GM23338 (cell line): ENCODE measurements around the gene PRM3. TPM values are rescaled to one million over a fixed set of nuclear protein-coding genes. Genes with fewer than 3 reads are reported as not detected.

ENCODE experiments used
- ATAC-seq: fragments of 200-7000 bp; cut with Tn5 transposase; 3 replicates; pipeline ENCODE4 v1.9.1; 2020
- DNase-seq: peaks from one replicate; pipeline ENCODE4 v3.0.0-alpha.2; 2015; ENCODE audit warnings: low spot score
- H2AFZ ChIP-seq: fragments of 200-600 bp; sonication (generic); 2 replicates; pipeline ENCODE4 v1.8.0; 2016; ENCODE audit warnings: antibody characterized with exemption, mild to moderate bottlenecking, moderate library complexity
- H3F3A ChIP-seq: fragments of 200-600 bp; sonication (generic); replicated peaks from 2 replicates; pipeline ENCODE4 v1.8.0; 2017; ENCODE audit warnings: antibody characterized with exemption, mixed run types, low read depth
- H3K27ac ChIP-seq: fragments of 200-600 bp; sonication (generic); 2 replicates; pipeline ENCODE4 v1.6.1; 2016; ENCODE audit warnings: low read depth
- H3K27me3 ChIP-seq: fragments of 200-600 bp; sonication (generic); 2 replicates; pipeline ENCODE4 v1.8.0; 2016; ENCODE audit warnings: mild to moderate bottlenecking, mixed run types, moderate library complexity; ENCODE audit not compliant: insufficient read depth
- H3K36me3 ChIP-seq: fragments of 200-600 bp; sonication (generic); 2 replicates; pipeline ENCODE4 v1.8.0; 2016; ENCODE audit warnings: mild to moderate bottlenecking; ENCODE audit not compliant: insufficient read depth
- H3K4me1 ChIP-seq: fragments of 200-600 bp; sonication (generic); 2 replicates; pipeline ENCODE4 v1.8.0; 2016; ENCODE audit warnings: mild to moderate bottlenecking, moderate library complexity; ENCODE audit not compliant: insufficient read depth
- H3K4me2 ChIP-seq: fragments of 200-600 bp; sonication (generic); 2 replicates; pipeline ENCODE4 v1.7.1; 2017; ENCODE audit warnings: mixed run types
- H3K4me3 ChIP-seq: fragments of 200-600 bp; sonication (generic); 2 replicates; pipeline ENCODE4 v1.6.1; 2016; ENCODE audit warnings: mixed run types
- H3K79me2 ChIP-seq: fragments of 200-600 bp; sonication (generic); replicated peaks from 2 replicates; pipeline ENCODE4 v1.8.0; 2017; ENCODE audit warnings: mild to moderate bottlenecking; ENCODE audit not compliant: insufficient read depth
- H3K9me2 ChIP-seq: fragments of 200-600 bp; sonication (generic); 2 replicates; pipeline ENCODE4 v1.8.0; 2017; ENCODE audit not compliant: insufficient read depth
- H4K20me1 ChIP-seq: fragments of 200-600 bp; sonication (generic); replicated peaks from 2 replicates; pipeline ENCODE4 v1.8.0; 2017; ENCODE audit warnings: mild to moderate bottlenecking; ENCODE audit not compliant: insufficient read depth
- H3K27ac Mint-ChIP-seq: 2 replicates; pipeline ENCODE4 v1.8.0; 2020; ENCODE audit warnings: inconsistent platforms, mild to moderate bottlenecking, moderate library complexity, mixed read lengths
- H3K27me3 Mint-ChIP-seq: 3 replicates; pipeline ENCODE4 v1.8.0; 2022; ENCODE audit warnings: low read depth, mild to moderate bottlenecking, moderate library complexity, mixed read lengths, inconsistent platforms; ENCODE audit not compliant: insufficient read depth, poor library complexity
- H3K36me3 Mint-ChIP-seq: 3 replicates; pipeline ENCODE4 v1.8.0; 2021; ENCODE audit warnings: low read depth, mild to moderate bottlenecking, inconsistent platforms, moderate library complexity, mixed read lengths
- H3K4me1 Mint-ChIP-seq: 3 replicates; pipeline ENCODE4 v1.8.0; 2020; ENCODE audit warnings: mild to moderate bottlenecking, inconsistent platforms, mixed read lengths
- H3K4me3 Mint-ChIP-seq: 3 replicates; pipeline ENCODE4 v1.8.0; 2021; ENCODE audit warnings: moderate library complexity, mild to moderate bottlenecking, inconsistent platforms, mixed read lengths
- H3K9me3 Mint-ChIP-seq: 3 replicates; pipeline ENCODE4 v1.8.0; 2020; ENCODE audit warnings: moderate library complexity, mild to moderate bottlenecking, inconsistent platforms, mixed read lengths
- CTCF ChIP-seq, 2 experiments: fragments of 200-600 bp in 1 of 2; sonication (generic) in 1 of 2; conservative IDR thresholded peaks; 2 replicates each; pipeline versions ENCODE4 v1.5.1 to v1.6.1; 2016 to 2017; ENCODE audit warnings: antibody characterized with exemption in 2 of 2, low read depth in 2 of 2, mild to moderate bottlenecking in 2 of 2, moderate library complexity in 1 of 2
- EZH2 ChIP-seq: fragments of 200-600 bp; sonication (generic); IDR thresholded peaks from one replicate; pipeline ENCODE4 v1.8.0; 2017; ENCODE audit warnings: antibody characterized with exemption, mild to moderate bottlenecking, low read depth; ENCODE audit not compliant: unreplicated experiment
- POLR2AphosphoS5 ChIP-seq: IDR thresholded peaks from 2 replicates; pipeline ENCODE4 v1.6.1; 2016; ENCODE audit warnings: antibody characterized with exemption, low read depth
- polyA plus RNA-seq: library from polyadenylated mRNA; unstranded; fragments of >200 nt; fragmentation: Nextera tagmentation; extraction: Ambion mirVana; gene quantifications from 2 replicates; pipeline ENCODE4 v1.2.1, GENCODE V29; 2016
- total RNA-seq: library from RNA; depleted of rRNA; stranded (reverse); fragments of >200 nt; shearing (Covaris generic); gene quantifications from 2 replicates; pipeline ENCODE4 v1.2.3, GENCODE V29; 2014

The PRM3 gene
- total and polyA plus RNA-seq, 2 experiments from 2014 or later, result not detected

- H3K4me3 ChIP-seq, result peak overlapping the region; percentile 89
- H3K27me3 Mint-ChIP-seq, result peaks cover 26% of the 10 kb centered on the region
- H3K27ac Mint-ChIP-seq, result no peak overlapping the region; the same call in 1 of the 2 replicates
- ATAC-seq (no peak), DNase-seq (no peak)
- H3K27ac ChIP-seq, result peak overlapping the region; percentile 74
- H3K27me3 ChIP-seq, result no peaks in the 10 kb centered on the region
- H3K4me1 ChIP-seq, result peaks cover 32% of the 10 kb centered on the region
- no peaks in the 10 kb centered on the region for H3K9me3 Mint-ChIP-seq
- H3K4me1 Mint-ChIP-seq, result peaks cover 35% of the 10 kb centered on the region
- H3K9me2 ChIP-seq, result no peaks in the 10 kb centered on the region
- H3K79me2 ChIP-seq, result peaks cover 33% of the 10 kb centered on the region
- H2AFZ ChIP-seq, result no peak overlapping the region
- H3K4me3 Mint-ChIP-seq, result peak overlapping the region; percentile 80
- peaks cover 55% of the 10 kb centered on the region for H3F3A ChIP-seq
- peaks cover 27% of the 10 kb centered on the region for H3K36me3 Mint-ChIP-seq
- peak overlapping the region; percentile 96 for H3K4me2 ChIP-seq
- peaks cover 21% of the 10 kb centered on the region for H3K36me3 ChIP-seq
- TF ChIP-seq EZH2 (no peak), POLR2AphosphoS5 (peak; percentile 31; the same call in 1 of the 2 replicates)
- peaks cover 21% of the 10 kb centered on the region for H4K20me1 ChIP-seq
Observed at GRCh38 chr16:11253009-11253994, 20.1 kb downstream of the PRM3 start.

- DNase-seq (no peak), ATAC-seq (no peak)
- no peak overlapping the region for H3K27ac ChIP-seq
- peaks cover 30% of the 10 kb centered on the region for H3K4me1 ChIP-seq
- peak overlapping the region; percentile 89 for H3K4me3 ChIP-seq
- Mint-ChIP-seq H3K27ac (no peak overlapping the region), H3K27me3 (peaks cover 26% of the 10 kb centered on the region), H3K4me3 (peak overlapping the region; percentile 80; the same call in 1 of the 3 replicates), H3K36me3 (peaks cover 27% of the 10 kb centered on the region), H3K9me3 (no peaks in the 10 kb centered on the region), H3K4me1 (peaks cover 34% of the 10 kb centered on the region)
- H3K27me3 ChIP-seq, result no peaks in the 10 kb centered on the region
- no peak overlapping the region for H2AFZ ChIP-seq
- no peaks in the 10 kb centered on the region for H3K9me2 ChIP-seq
- H4K20me1 ChIP-seq, result peaks cover 21% of the 10 kb centered on the region
- peaks cover 21% of the 10 kb centered on the region for H3K36me3 ChIP-seq
- H3K79me2 ChIP-seq, result peaks cover 33% of the 10 kb centered on the region
- peaks cover 55% of the 10 kb centered on the region for H3F3A ChIP-seq
- peak overlapping the region; percentile 96 for H3K4me2 ChIP-seq
- no peak for TF ChIP-seq CTCF (conservative IDR thresholded peaks at IDR 0.05; ENCODE audit: low read depth in 2 of 2)
Observed at GRCh38 chr16:11252482-11252931, 20.9 kb downstream of the PRM3 start.
